DOHH2 (cell line): ENCODE results near the gene DDIT4.

Experiments used
- EZH2phosphoT487 ChIP-seq: fragments of 200-600 bp; sonication (generic); IDR thresholded peaks from 2 replicates; pipeline ENCODE4 v1.6.1; 2017; ENCODE audit warnings: borderline replicate concordance, mild to moderate bottlenecking, antibody characterized with exemption, low read length, moderate library complexity, mixed read lengths
- TF ChIP-seq, protein P1 (sequence below): fragments of 200-600 bp; sonication (generic); IDR thresholded peaks from one replicate; pipeline ENCODE4 v1.5.1; 2014; ENCODE audit warnings: antibody characterized with exemption, mild to moderate bottlenecking, low read depth, low read length; ENCODE audit not compliant: poor library complexity, severe bottlenecking

DNA sequence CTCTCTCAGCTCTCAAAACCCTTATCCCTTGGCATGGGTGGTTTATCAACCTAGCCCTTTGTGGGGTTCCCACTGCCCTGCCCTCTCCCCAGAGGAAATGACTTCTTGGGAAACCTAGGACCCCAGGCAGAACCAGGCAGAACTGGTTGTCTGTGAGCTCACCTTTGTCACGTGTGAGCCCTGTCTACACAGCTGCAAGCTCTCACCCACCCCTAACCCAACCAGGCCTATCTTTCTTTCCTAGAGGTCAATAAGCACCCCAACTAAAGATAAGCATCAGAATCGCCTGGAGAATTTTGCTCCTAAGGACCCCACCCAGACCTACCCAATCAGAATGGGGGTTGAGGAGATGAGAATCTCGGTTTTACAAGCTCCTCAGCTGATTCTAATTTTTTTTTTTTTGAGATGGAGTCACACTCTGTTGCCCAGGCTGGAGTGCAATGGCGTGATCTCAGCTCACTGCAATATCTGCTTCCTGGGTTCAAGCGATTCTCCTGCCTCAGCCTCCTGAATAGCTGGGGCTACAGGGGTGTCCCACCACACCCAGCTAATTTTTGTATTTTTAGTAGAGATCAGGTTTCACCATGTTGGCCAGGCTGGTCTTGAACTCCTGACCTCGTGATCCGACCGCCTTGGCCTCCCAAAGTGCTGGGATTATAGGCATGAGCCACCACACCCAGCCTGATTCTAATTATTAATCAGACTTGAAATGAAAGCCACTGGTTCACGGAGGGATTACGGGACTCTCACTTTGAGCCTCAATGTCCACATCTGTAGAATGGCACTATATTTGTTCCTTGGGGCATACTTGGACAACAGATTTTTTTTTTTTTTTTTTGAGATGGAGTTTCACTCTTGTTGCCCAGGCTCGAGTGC, 7.5 kb upstream of the DDIT4 start:
- TF ChIP-seq, protein P1, sequence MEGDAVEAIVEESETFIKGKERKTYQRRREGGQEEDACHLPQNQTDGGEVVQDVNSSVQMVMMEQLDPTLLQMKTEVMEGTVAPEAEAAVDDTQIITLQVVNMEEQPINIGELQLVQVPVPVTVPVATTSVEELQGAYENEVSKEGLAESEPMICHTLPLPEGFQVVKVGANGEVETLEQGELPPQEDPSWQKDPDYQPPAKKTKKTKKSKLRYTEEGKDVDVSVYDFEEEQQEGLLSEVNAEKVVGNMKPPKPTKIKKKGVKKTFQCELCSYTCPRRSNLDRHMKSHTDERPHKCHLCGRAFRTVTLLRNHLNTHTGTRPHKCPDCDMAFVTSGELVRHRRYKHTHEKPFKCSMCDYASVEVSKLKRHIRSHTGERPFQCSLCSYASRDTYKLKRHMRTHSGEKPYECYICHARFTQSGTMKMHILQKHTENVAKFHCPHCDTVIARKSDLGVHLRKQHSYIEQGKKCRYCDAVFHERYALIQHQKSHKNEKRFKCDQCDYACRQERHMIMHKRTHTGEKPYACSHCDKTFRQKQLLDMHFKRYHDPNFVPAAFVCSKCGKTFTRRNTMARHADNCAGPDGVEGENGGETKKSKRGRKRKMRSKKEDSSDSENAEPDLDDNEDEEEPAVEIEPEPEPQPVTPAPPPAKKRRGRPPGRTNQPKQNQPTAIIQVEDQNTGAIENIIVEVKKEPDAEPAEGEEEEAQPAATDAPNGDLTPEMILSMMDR = no peak
- TF ChIP-seq EZH2phosphoT487 = no peak
